HepG2 (cell line): ENCODE measurements around the gene BARHL2. TPM values are rescaled to one million over a fixed set of nuclear protein-coding genes. Genes with fewer than 3 reads are reported as not detected.

Source experiments
- ATAC-seq: fragments of 200-7000 bp; cut with Tn5 transposase; 3 replicates; pipeline ENCODE4 v1.9.1; 2020; ENCODE audit warnings: mild to moderate bottlenecking, moderate library complexity
- Bru-seq: library from RNA; stranded (reverse); fragments of 400-500 nt; gene quantifications from one replicate; lab custom pipeline; 2021; lab: Mats Ljungman, UMichigan
- BruChase-seq, 2 experiments: library from RNA; stranded (reverse); fragments of 400-500 nt; gene quantifications; one replicate each; lab custom pipeline; 2021; lab: Mats Ljungman, UMichigan
- BruUV-seq: library from RNA; stranded (reverse); fragments of 400-500 nt; replicated peaks from 2 replicates; lab custom pipeline; 2021; lab: Mats Ljungman, UMichigan
- CTCF ChIA-PET: fragments of 300-600 bp; formaldehyde crosslinking; extraction: SDS; loops from one replicate; lab custom pipeline; 2021; ENCODE audit warnings: low total read pairs, inconsistent platforms, low intra/inter-chr PET ratio; lab: Yijun Ruan, JAX
- POLR2A ChIA-PET: fragments of 350-600 bp; sonication (Branson Sonifier 250); formaldehyde crosslinking; loops from one replicate; lab custom pipeline; 2020; ENCODE audit warnings: antibody characterized with exemption, inconsistent platforms; lab: Yijun Ruan, JAX
- DNase-seq: peaks from one replicate; pipeline ENCODE4 v3.0.0-alpha.2; 2015; ENCODE audit warnings: low spot score
- FAIRE-seq: peaks from 3 replicates; lab custom pipeline; 2011; peaks lifted over from hg19 to GRCh38; lab: Jason Lieb, UNC
- H2AFZ ChIP-seq: one replicate; pipeline ENCODE4 v1.6.1; 2011; ENCODE audit warnings: low read length, inconsistent platforms
- H3K27ac ChIP-seq: fragments of 300-600 bp; 3 replicates; pipeline ENCODE4 v1.8.0; 2011; ENCODE audit warnings: mixed run types, mild to moderate bottlenecking, mixed read lengths, low read length, inconsistent platforms; ENCODE audit not compliant: insufficient read depth; ENCODE audit errors: extremely low read length
- H3K27me3 ChIP-seq, 2 experiments: fragments of 200-600 bp in 1 of 2; 2 replicates in 1 of 2; 3 replicates in 1 of 2; pipeline versions ENCODE4 v1.6.0 to v1.8.0; 2011; ENCODE audit warnings: low read length in 2 of 2, mild to moderate bottlenecking in 2 of 2, moderate library complexity in 2 of 2, inconsistent platforms in 1 of 2; ENCODE audit not compliant: insufficient read depth in 2 of 2, control insufficient read depth in 1 of 2
- H3K36me3 ChIP-seq, 2 experiments: fragments of 200-600 bp in 1 of 2; replicated peaks in 1 of 2; 2 replicates in 1 of 2; 3 replicates in 1 of 2; pipeline versions ENCODE4 v1.5.1 to v1.8.0; 2011; ENCODE audit warnings: low read length in 2 of 2, inconsistent platforms in 1 of 2; ENCODE audit not compliant: insufficient read depth in 2 of 2, control insufficient read depth in 1 of 2
- H3K4me1 ChIP-seq: 2 replicates; pipeline ENCODE4 v1.5.1; 2012; ENCODE audit warnings: low read length, inconsistent platforms; ENCODE audit not compliant: insufficient read depth
- H3K4me2 ChIP-seq: 2 replicates; pipeline ENCODE4 v1.6.0; 2011; ENCODE audit warnings: low read depth, low read length, inconsistent platforms
- H3K4me3 ChIP-seq, 3 experiments: fragments of 200-600 bp in 1 of 3; sonication (generic), shearing (Covaris generic) in 1 of 3; replicated peaks in 1 of 3; 2 replicates each; pipeline ENCODE4 v1.5.1; 2011 to 2016; ENCODE audit warnings: low read length in 3 of 3, inconsistent platforms in 2 of 3, low read depth in 2 of 3, mild to moderate bottlenecking in 2 of 3, control low read depth in 1 of 3, mixed read lengths in 1 of 3; ENCODE audit not compliant: insufficient read depth in 1 of 3
- H3K79me2 ChIP-seq: one replicate; pipeline ENCODE4 v1.6.1; 2011; ENCODE audit warnings: low read length, inconsistent platforms; ENCODE audit not compliant: insufficient read depth
- H3K9ac ChIP-seq: 2 replicates; pipeline ENCODE4 v1.6.0; 2011; ENCODE audit warnings: mild to moderate bottlenecking, low read depth, low read length, inconsistent platforms; ENCODE audit not compliant: insufficient read depth
- H3K9me3 ChIP-seq: 2 replicates; pipeline ENCODE4 v1.5.1; 2012; ENCODE audit warnings: mild to moderate bottlenecking, low read length
- H4K20me1 ChIP-seq: 2 replicates; pipeline ENCODE4 v1.6.0; 2011; ENCODE audit warnings: inconsistent platforms, mild to moderate bottlenecking, low read length, moderate library complexity; ENCODE audit not compliant: insufficient read depth
- ARID5B ChIP-seq: IDR thresholded peaks from 2 replicates; pipeline ENCODE4 v1.4.0; 2020; ENCODE audit warnings: mild to moderate bottlenecking, missing genetic modification reagents
- CCDC6 ChIP-seq: sonication (generic); formaldehyde crosslinking; IDR thresholded peaks from 2 replicates; pipeline ENCODE4 v1.8.1; 2022; ENCODE audit warnings: mild to moderate bottlenecking, missing genetic modification reagents, moderate library complexity
- HCFC1 ChIP-seq: fragments of 150-350 bp; IDR thresholded peaks from 2 replicates; pipeline ENCODE4 v1.6.1; 2014; ENCODE audit warnings: low read depth, low read length
- HNRNPL ChIP-seq: fragments of 200-400 bp; formaldehyde crosslinking; IDR thresholded peaks from 2 replicates; pipeline ENCODE4 v1.6.1; 2017; ENCODE audit warnings: mild to moderate bottlenecking, low read depth, low read length
- SUZ12 ChIP-seq: fragments of 150-350 bp; IDR thresholded peaks from 2 replicates; pipeline ENCODE4 v1.6.1; 2014; ENCODE audit warnings: low read depth, low read length
- THAP8 ChIP-seq: sonication (generic); formaldehyde crosslinking; IDR thresholded peaks from 2 replicates; pipeline ENCODE4 v1.5.1; 2020; ENCODE audit warnings: missing genetic modification reagents, mild to moderate bottlenecking, borderline replicate concordance
- ZBTB1 ChIP-seq: sonication (generic); formaldehyde crosslinking; IDR thresholded peaks from 2 replicates; pipeline ENCODE4 v1.4.0; 2020; ENCODE audit warnings: missing genetic modification reagents, borderline replicate concordance
- ZNF224 ChIP-seq: sonication (generic); formaldehyde crosslinking; IDR thresholded peaks from 2 replicates; pipeline ENCODE4 v1.5.0; 2020; ENCODE audit warnings: mild to moderate bottlenecking, missing genetic modification reagents
- ZNF382 ChIP-seq: sonication (generic); formaldehyde crosslinking; IDR thresholded peaks from 2 replicates; pipeline ENCODE4 v1.5.0; 2020; ENCODE audit warnings: missing genetic modification reagents, mild to moderate bottlenecking, borderline replicate concordance
- ZNF547 ChIP-seq: sonication (generic); formaldehyde crosslinking; IDR thresholded peaks from 2 replicates; pipeline ENCODE4 v1.5.1; 2020; ENCODE audit warnings: mild to moderate bottlenecking, missing genetic modification reagents
- ZUFSP ChIP-seq: sonication (generic); formaldehyde crosslinking; IDR thresholded peaks from 2 replicates; pipeline ENCODE4 v1.9.0; 2021; ENCODE audit warnings: missing genetic modification reagents, mild to moderate bottlenecking, borderline replicate concordance
- WGBS: methylation state at CpG from one replicate; pipeline ENCODE4 v1.1.6; 2017; ENCODE audit warnings: low lambda C conversion rate; 5-methylcytosine and 5-hydroxymethylcytosine counted together
- in situ Hi-C: cut with HindIII; loops from 2 replicates; pipeline ENCODE4 v1.10.0; 2017; ENCODE audit warnings: low pct_unique_long_range_greater_than_20kb; ENCODE audit not compliant: extremely low pct_ligation_motif_present
- intact Hi-C: fragments of 100-400 bp; cut with micrococcal nuclease; formaldehyde crosslinking; loops from one replicate; pipeline ENCODE4 v1.10.0; 2022; ENCODE audit not compliant: unreplicated experiment
- long read RNA-seq, 2 experiments: library from RNA in 1 of 2; library from polyadenylated mRNA in 1 of 2; stranded (forward) in 1 of 2; unstranded in 1 of 2; transcript quantifications; one replicate each; pipeline ENCODE4 v2.0.0, GENCODE V29; 2019 to 2022
- polyA minus RNA-seq, 3 experiments: library from RNA; depleted of rRNA, polyadenylated mRNA; stranded (reverse); fragments of >200 nt; gene quantifications; 2 replicates each; pipeline ENCODE4 v1.2.3, GENCODE V29; 2011; ENCODE audit warnings: low replicate concordance in 1 of 3
- polyA plus RNA-seq, 8 experiments: library from polyadenylated mRNA; depleted of rRNA in 3 of 8; stranded (reverse) in 7 of 8; unstranded in 1 of 8; fragments of >200 nt; fragmentation: Illumina TruSeq in 4 of 8; extraction: Trizol in 4 of 8; gene quantifications; 2 replicates each; pipeline versions ENCODE4 v1.2.1 to v1.2.3, GENCODE V29; 2011 to 2016; ENCODE audit warnings: low read depth in 4 of 8, missing spikeins in 1 of 8, mixed read lengths in 1 of 8; ENCODE audit not compliant: insufficient read depth in 1 of 8
- total RNA-seq, 5 experiments: library from RNA; depleted of rRNA; stranded (reverse); fragments of >200 nt; fragmentation: Illumina TruSeq; extraction: Trizol; gene quantifications; 2 replicates each; pipeline ENCODE4 v1.2.3, GENCODE V29; 2016; ENCODE audit warnings: low read depth in 1 of 5

Gene BARHL2
- total RNA-seq (2016; rRNA removed; fragmentation: Illumina TruSeq; extraction: Trizol) (not detected in 2 replicates), polyA plus RNA-seq (2011; rRNA removed) (not detected in 2 replicates), polyA minus RNA-seq (2011; rRNA and poly(A)+ RNA removed; ENCODE audit: low replicate concordance) (not detected in 2 replicates), Bru-seq, nascent RNA (not detected), BruChase-seq, experiment 1, labeled RNA remaining after a 6-hour chase (not detected), BruChase-seq, experiment 2, labeled RNA remaining after a 2-hour chase (not detected)
- not detected in 2 replicates for total RNA-seq (2016; cell fraction: cytosol; rRNA removed; fragmentation: Illumina TruSeq; extraction: Trizol; ENCODE audit: low read depth)
- not detected in 2 replicates for total RNA-seq (2016; cell fraction: insoluble cytoplasmic fraction; rRNA removed; fragmentation: Illumina TruSeq; extraction: Trizol)
- not detected in 2 replicates for total RNA-seq (2016; cell fraction: membrane; rRNA removed; fragmentation: Illumina TruSeq; extraction: Trizol)
- total RNA-seq (2016; cell fraction: nucleus; rRNA removed; fragmentation: Illumina TruSeq; extraction: Trizol): not detected in 2 replicates
- polyA plus RNA-seq (2011; cell fraction: cytosol; rRNA removed): not detected in 2 replicates
- polyA plus RNA-seq (2011; cell fraction: nucleus; rRNA removed): not detected in 2 replicates
- polyA plus RNA-seq (2012): not detected in 2 replicates
- polyA plus RNA-seq (2016; cell fraction: cytosol; fragmentation: Illumina TruSeq; extraction: Trizol; ENCODE audit: low read depth): not detected in 2 replicates
- polyA plus RNA-seq (2016; cell fraction: insoluble cytoplasmic fraction; fragmentation: Illumina TruSeq; extraction: Trizol; ENCODE audit: low read depth): not detected in 2 replicates
- not detected in 2 replicates for polyA plus RNA-seq (2016; cell fraction: membrane; fragmentation: Illumina TruSeq; extraction: Trizol; ENCODE audit: low read depth)
- polyA plus RNA-seq (2016; cell fraction: nucleus; fragmentation: Illumina TruSeq; extraction: Trizol; ENCODE audit: insufficient read depth, low read depth): not detected in 2 replicates
- not detected in 2 replicates for polyA minus RNA-seq (2011; cell fraction: cytosol; rRNA and poly(A)+ RNA removed)
- polyA minus RNA-seq (2011; cell fraction: nucleus; rRNA and poly(A)+ RNA removed): not detected in 2 replicates
- long read RNA-seq, experiment 1: 0 reads
- long read RNA-seq, experiment 2: 0 reads

GRCh38 chr1:90716552-90717355 is at the start of gene BARHL2:
TSS of gene BARHL2 (minus strand) at chr1:90717302. CDS start at chr1:90717195, 107 bp downstream.
- DNase-seq: no peak
- H3K4me3 ChIP-seq: no peak within 1 kb of the TSS
- peaks cover 12 to 55% of the 10 kb centered on the region in 2 experiments for H3K27me3 ChIP-seq
- H3K27ac ChIP-seq: no peak within 1 kb of the TSS
- H3K4me2 ChIP-seq: no peak within 1 kb of the TSS
- no peaks in the 10 kb centered on the region for H3K4me1 ChIP-seq
- WGBS: 72% methylated on average over 48 of the region's 58 CpGs
- H3K36me3 ChIP-seq: no peaks in the 10 kb centered on the region
- no peak for ATAC-seq
- H2AFZ ChIP-seq: no peak within 1 kb of the TSS
- no peaks in the 10 kb centered on the region for H4K20me1 ChIP-seq
- H3K9ac ChIP-seq: no peak within 1 kb of the TSS
- in situ Hi-C loops (no loop called here), intact Hi-C loops (no loop called here)
- no peaks in the 10 kb centered on the region for H3K79me2 ChIP-seq
- POLR2A ChIA-PET: no interaction called here
- CTCF ChIA-PET: no interaction called here
- no peaks in the 10 kb centered on the region for H3K9me3 ChIP-seq
- no TSS peak for BruUV-seq
- no peak for FAIRE-seq
- TF ChIP-seq HNRNPL (no peak), THAP8 (CRISPR knock-in tag) (no peak), ZNF382 (no peak), ZUFSP (CRISPR knock-in tag) (no peak), CCDC6 (CRISPR knock-in tag) (no peak), ARID5B (CRISPR knock-in tag) (no peak), HCFC1 (no peak), ZBTB1 (CRISPR knock-in tag) (no peak), ZNF224 (CRISPR knock-in tag) (no peak), ZNF547 (CRISPR knock-in tag) (no peak), SUZ12 (no peak)
